SK-N-MC (cell line): ENCODE data around the gene CACHD1.

Experiments
- DNase-seq: peaks from one replicate; pipeline ENCODE4 v3.0.0-alpha.2; 2011; ENCODE audit warnings: low read depth, low spot score
- H3K27ac ChIP-seq: fragments of 200-600 bp; sonication (generic); 2 replicates; pipeline ENCODE4 v1.5.1; 2016; ENCODE audit warnings: mixed run types
- H3K36me3 ChIP-seq: fragments of 200-600 bp; sonication (generic); 2 replicates; pipeline ENCODE4 v1.6.1; 2017; ENCODE audit warnings: antibody characterized with exemption, low read length, mixed read lengths; ENCODE audit not compliant: insufficient read depth
- H3K4me3 ChIP-seq: fragments of 200-600 bp; sonication (generic); 2 replicates; pipeline ENCODE4 v1.5.1; 2016
- H3K9ac ChIP-seq: fragments of 200-600 bp; sonication (generic); 2 replicates; pipeline ENCODE4 v1.8.0; 2017; ENCODE audit warnings: mixed run types, mixed read lengths; ENCODE audit not compliant: insufficient read length
- H3K9me3 ChIP-seq: fragments of 200-600 bp; sonication (generic); 2 replicates; pipeline ENCODE4 v1.6.1; 2017; ENCODE audit warnings: low read depth, mild to moderate bottlenecking, antibody characterized with exemption, low read length, moderate library complexity, mixed read lengths
- EZH2 ChIP-seq: fragments of 200-600 bp; sonication (generic); IDR thresholded peaks from one replicate; pipeline ENCODE4 v1.6.1; 2017; ENCODE audit warnings: antibody characterized with exemption
- FOXP2 ChIP-seq: optimal IDR thresholded peaks from 2 replicates; pipeline ENCODE3; 2011; ENCODE audit warnings: mild to moderate bottlenecking, moderate library complexity; ENCODE audit not compliant: insufficient read depth; ENCODE audit errors: extremely low read length, control extremely low read depth
- POLR2AphosphoS5 ChIP-seq: IDR thresholded peaks from 2 replicates; pipeline ENCODE4 v1.6.1; 2012; ENCODE audit warnings: mild to moderate bottlenecking, low read depth, low read length, borderline replicate concordance

The CACHD1 gene

DNA sequence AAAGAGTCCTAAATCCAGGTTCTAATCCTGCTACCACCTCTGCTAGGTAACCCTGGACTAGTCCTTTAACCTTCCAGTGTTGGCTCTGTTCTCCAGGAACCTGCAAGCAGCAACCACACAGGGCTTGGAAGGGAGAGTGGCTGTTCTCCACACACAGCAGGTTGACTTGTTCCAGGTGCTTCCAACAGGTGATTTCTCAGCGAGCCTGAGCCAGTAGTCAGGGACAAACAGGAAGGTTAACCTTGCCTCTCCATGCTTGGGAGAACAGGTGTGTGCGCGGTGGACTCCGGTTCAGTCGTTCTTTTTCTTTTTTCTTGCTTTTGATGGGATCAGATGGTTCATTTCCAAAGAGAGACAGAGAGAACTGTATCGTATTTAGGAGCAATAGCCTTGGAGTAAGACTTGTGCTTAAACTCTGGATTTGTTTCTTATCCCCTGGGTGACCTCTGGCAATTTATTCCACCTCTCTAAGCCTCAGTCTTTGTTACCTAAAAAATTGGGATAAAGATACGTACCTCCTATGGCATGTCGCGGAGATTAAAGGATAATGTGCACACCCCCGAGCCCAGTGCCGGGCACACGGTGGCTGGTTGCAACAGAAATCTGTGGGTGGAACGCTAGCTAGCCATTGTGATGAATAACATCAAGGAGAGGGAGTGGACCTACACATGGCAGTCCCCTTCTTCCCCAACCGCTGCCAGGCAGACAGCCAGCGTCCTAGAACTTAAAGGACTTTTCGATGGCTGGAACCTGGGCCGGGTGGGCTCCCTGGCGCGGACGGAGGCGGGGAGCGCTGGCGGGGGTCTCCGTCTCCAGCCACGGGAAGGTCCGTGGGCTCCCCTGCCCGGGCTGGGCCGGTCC is 583 bp upstream of the CACHD1 start:
- no peaks in the 10 kb centered on the region for H3K36me3 ChIP-seq
- peak overlapping the region; percentile 84 for H3K9ac ChIP-seq
- H3K9me3 ChIP-seq: no peaks in the 10 kb centered on the region
- TF ChIP-seq FOXP2 (no peak), EZH2 (no peak), POLR2AphosphoS5 (no peak)
- H3K27ac ChIP-seq: no peak overlapping the region
- peak overlapping the region; percentile 93 for H3K4me3 ChIP-seq
- DNase-seq: no peak

DNA sequence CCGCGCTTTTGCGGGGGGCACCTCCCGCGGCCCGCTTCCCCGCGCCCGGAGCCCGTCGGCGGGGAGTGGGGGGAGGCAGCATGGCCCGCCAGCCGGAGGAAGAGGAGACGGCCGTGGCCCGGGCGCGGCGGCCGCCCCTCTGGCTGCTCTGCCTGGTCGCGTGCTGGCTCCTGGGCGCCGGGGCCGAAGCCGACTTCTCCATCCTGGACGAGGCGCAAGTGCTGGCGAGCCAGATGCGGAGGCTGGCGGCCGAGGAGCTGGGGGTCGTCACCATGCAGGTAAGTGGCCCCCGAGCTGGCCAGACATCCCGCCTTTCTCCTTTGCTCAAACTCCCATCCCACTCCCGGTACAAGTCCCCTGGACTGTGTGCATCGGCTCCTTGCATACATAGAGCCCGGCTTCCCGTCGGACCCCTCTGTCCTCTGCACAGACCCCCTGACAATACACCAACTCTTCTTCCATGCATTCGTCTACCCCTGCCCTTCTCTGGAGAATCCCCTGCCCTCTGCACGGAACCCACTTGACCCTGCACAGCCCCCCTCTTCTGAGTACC is 812 bp downstream of the CACHD1 start:
- no peak overlapping the region for H3K27ac ChIP-seq
- H3K9me3 ChIP-seq: no peaks in the 10 kb centered on the region
- DNase-seq: no peak
- TF ChIP-seq EZH2 (no peak), POLR2AphosphoS5 (no peak), FOXP2 (no peak)
- peak overlapping the region; percentile 93 for H3K4me3 ChIP-seq
- H3K9ac ChIP-seq: peak overlapping the region; percentile 84
- no peaks in the 10 kb centered on the region for H3K36me3 ChIP-seq

DNA sequence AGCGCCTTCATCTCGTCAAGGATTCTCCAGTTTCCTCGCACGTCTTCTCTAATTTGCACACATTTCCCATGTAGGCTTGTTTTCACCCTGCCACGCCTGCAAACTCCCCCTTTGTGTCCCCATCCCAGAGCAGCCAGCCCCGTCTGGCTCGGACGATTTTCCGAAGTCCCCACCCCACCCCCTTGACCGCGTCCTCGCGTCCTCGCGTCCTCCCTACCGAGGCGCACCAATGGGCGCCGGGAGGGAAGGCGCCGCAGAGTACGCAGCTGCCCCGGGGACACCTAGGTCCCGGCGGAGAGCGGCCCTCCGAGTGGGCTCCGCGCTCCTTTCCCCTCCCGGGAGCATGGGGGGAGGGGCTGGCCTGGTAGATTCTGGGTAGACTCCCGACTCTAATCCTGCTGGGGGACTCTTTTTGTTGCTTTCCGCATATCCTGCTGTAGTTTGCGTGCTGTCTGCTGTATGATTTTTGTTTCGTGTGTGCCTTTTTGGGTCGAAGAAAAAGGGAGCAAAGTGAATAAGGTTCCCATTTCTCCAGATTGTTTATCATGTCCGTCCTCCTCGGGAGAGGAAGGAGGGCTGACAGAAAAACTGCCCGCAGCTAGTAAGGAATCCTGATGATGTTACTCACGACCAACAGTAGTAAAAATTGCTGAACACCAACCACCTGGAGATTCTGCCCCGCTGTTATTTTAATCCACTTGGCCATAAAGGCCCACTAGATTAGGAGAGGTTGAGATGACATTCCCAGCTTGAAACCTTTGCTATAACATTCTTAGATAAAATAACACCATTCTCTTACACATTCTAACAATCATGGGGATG is 1.5 kb downstream of the CACHD1 start:
- no peak for DNase-seq
- no peak for TF ChIP-seq EZH2
- TF ChIP-seq FOXP2: no peak
- no peak for TF ChIP-seq POLR2AphosphoS5
- no peaks in the 10 kb centered on the region for H3K9me3 ChIP-seq
- peak overlapping the region; percentile 93 for H3K4me3 ChIP-seq
- peak overlapping the region; percentile 84 for H3K9ac ChIP-seq
- no peaks in the 10 kb centered on the region for H3K36me3 ChIP-seq
- no peak overlapping the region for H3K27ac ChIP-seq

GRCh38 chr1:64472040-64472376 is 2.1 kb downstream of the CACHD1 start:
- no peak overlapping the region for H3K27ac ChIP-seq
- TF ChIP-seq POLR2AphosphoS5 (no peak), EZH2 (no peak), FOXP2 (no peak)
- H3K4me3 ChIP-seq: peak overlapping the region; percentile 93
- DNase-seq: no peak
- H3K9me3 ChIP-seq: no peaks in the 10 kb centered on the region
- H3K9ac ChIP-seq: peak overlapping the region; percentile 84
- H3K36me3 ChIP-seq: no peaks in the 10 kb centered on the region

GRCh38 chr1:64472805-64473204 is 2.9 kb downstream of the CACHD1 start:
- Histone ChIP-seq H3K4me3 (peak overlapping the region; percentile 93), H3K36me3 (no peaks in the 10 kb centered on the region), H3K9me3 (no peaks in the 10 kb centered on the region), H3K9ac (no peak overlapping the region), H3K27ac (no peak overlapping the region)
- TF ChIP-seq POLR2AphosphoS5 (no peak), FOXP2 (no peak), EZH2 (no peak)
- DNase-seq: no peak

GRCh38 chr1:64473367-64473766 is 3.4 kb downstream of the CACHD1 start:
- Histone ChIP-seq H3K27ac (no peak overlapping the region), H3K9me3 (no peaks in the 10 kb centered on the region), H3K9ac (no peak overlapping the region), H3K4me3 (peak overlapping the region; percentile 93), H3K36me3 (no peaks in the 10 kb centered on the region)
- TF ChIP-seq FOXP2 (no peak), EZH2 (no peak), POLR2AphosphoS5 (no peak)
- no peak for DNase-seq

- TF ChIP-seq FOXP2 (no peak), POLR2AphosphoS5 (no peak), EZH2 (no peak)
- no peak overlapping the region for H3K27ac ChIP-seq
- H3K36me3 ChIP-seq: no peaks in the 10 kb centered on the region
- DNase-seq: no peak
- H3K9ac ChIP-seq: no peak overlapping the region
- H3K9me3 ChIP-seq: no peaks in the 10 kb centered on the region
- H3K4me3 ChIP-seq: no peak overlapping the region
Measured at GRCh38 chr1:64474133-64474532, 4.2 kb downstream of the CACHD1 start.

DNA sequence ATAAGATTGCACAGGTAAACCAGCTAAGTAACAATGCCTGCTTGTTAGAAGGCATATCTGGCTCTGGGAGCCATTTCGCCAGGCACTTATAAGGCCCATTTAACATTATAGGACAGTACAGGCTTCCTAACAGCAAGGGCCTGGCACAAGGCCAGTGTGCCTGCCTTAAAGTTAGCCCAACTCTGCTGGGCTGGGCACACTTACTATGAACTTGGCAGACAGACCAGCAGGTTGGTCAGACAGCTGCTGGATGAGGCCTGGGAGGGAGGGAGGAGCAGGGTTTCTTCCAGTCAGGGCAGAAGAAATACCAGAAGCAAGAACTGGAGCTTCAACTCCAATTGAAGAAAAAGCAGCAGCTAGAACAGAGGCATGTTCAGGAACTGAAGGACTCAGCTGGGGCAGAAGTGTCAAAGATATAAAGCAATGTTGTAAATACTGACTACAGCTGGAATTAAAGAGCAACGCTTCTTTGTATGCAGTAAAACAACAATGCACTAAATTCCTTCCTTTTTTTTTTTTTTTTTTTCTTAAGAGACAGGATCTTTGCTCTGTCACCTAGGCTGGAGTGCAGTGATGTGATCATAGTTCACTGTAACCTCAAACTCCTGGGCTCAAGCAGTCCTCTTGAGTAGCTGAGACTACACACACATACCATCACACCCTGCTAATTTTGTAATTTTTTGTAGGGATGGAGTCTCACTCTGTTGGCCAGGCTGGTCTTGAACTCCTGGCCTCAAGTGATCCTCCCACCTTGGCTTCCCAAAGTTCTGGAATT is 4.9 kb downstream of the CACHD1 start:
- no peaks in the 10 kb centered on the region for H3K36me3 ChIP-seq
- DNase-seq: no peak
- no peaks in the 10 kb centered on the region for H3K9me3 ChIP-seq
- H3K4me3 ChIP-seq: no peak overlapping the region
- no peak for TF ChIP-seq EZH2
- TF ChIP-seq FOXP2: no peak
- no peak for TF ChIP-seq POLR2AphosphoS5
- no peak overlapping the region for H3K9ac ChIP-seq
- H3K27ac ChIP-seq: no peak overlapping the region
